BLaER1 (cell line): ENCODE measurements around the gene LPIN1.

Source experiments
- H3K27ac ChIP-seq: shearing (Covaris generic); formaldehyde crosslinking; 2 replicates; pipeline ENCODE4 v1.8.1; 2022
- H3K27me3 ChIP-seq: shearing (Covaris generic); formaldehyde crosslinking; 2 replicates; pipeline ENCODE4 v1.8.1; 2022
- H3K36me3 ChIP-seq: shearing (Covaris generic); formaldehyde crosslinking; 2 replicates; pipeline ENCODE4 v1.8.1; 2022
- H3K4me1 ChIP-seq: shearing (Covaris generic); formaldehyde crosslinking; 2 replicates; pipeline ENCODE4 v1.8.1; 2022
- H3K4me2 ChIP-seq: shearing (Covaris generic); formaldehyde crosslinking; 2 replicates; pipeline ENCODE4 v1.8.1; 2022
- H3K4me3 ChIP-seq: shearing (Covaris generic); formaldehyde crosslinking; 2 replicates; pipeline ENCODE4 v1.8.1; 2022
- H3K9ac ChIP-seq: shearing (Covaris generic); formaldehyde crosslinking; 2 replicates; pipeline ENCODE4 v1.8.1; 2022
- H3K9me3 ChIP-seq: shearing (Covaris generic); formaldehyde crosslinking; 2 replicates; pipeline ENCODE4 v1.8.1; 2022
- H4K20me1 ChIP-seq: shearing (Covaris generic); formaldehyde crosslinking; 2 replicates; pipeline ENCODE4 v1.8.1; 2022
- Cebpa-rat ChIP-seq: shearing (Covaris generic); IDR thresholded peaks from 2 replicates; pipeline ENCODE4 v1.8.1; 2022

Gene LPIN1

GRCh38 chr2:11876889-11877288, 130.5 kb downstream of the LPIN1 start:
- TF ChIP-seq Cebpa-rat, result no peak
- Histone ChIP-seq H4K20me1 (no peaks in the 10 kb centered on the region), H3K4me2 (no peak overlapping the region), H3K4me3 (no peak overlapping the region), H3K27me3 (no peaks in the 10 kb centered on the region), H3K27ac (no peak overlapping the region), H3K9me3 (no peaks in the 10 kb centered on the region), H3K36me3 (no peaks in the 10 kb centered on the region), H3K9ac (no peak overlapping the region), H3K4me1 (peaks cover 6% of the 10 kb centered on the region)
